Chondrocyte (in vitro differentiated cells): ENCODE data around the gene NUP210. TPM values are rescaled to one million over a fixed set of nuclear protein-coding genes. Genes with fewer than 3 reads are reported as not detected.

Experiments
- DNase-seq: peaks from one replicate; pipeline ENCODE4 v3.0.0; 2021; ENCODE audit warnings: mixed read lengths, low spot score
- H3K27ac Mint-ChIP-seq: one replicate; pipeline ENCODE4 v1.8.0; 2021; ENCODE audit warnings: mild to moderate bottlenecking, moderate library complexity, mixed read lengths; ENCODE audit not compliant: unreplicated experiment
- H3K27me3 Mint-ChIP-seq: 2 replicates; pipeline ENCODE4 v1.8.0; 2021; ENCODE audit warnings: low read depth, mixed read lengths
- H3K36me3 Mint-ChIP-seq: 2 replicates; pipeline ENCODE4 v1.8.0; 2021; ENCODE audit warnings: low read depth, mixed read lengths
- H3K4me1 Mint-ChIP-seq: 2 replicates; pipeline ENCODE4 v1.8.0; 2021; ENCODE audit warnings: low read depth, mild to moderate bottlenecking, mixed read lengths
- H3K4me3 Mint-ChIP-seq: one replicate; pipeline ENCODE4 v1.8.0; 2021; ENCODE audit warnings: mild to moderate bottlenecking, moderate library complexity, mixed read lengths; ENCODE audit not compliant: unreplicated experiment
- H3K9me3 Mint-ChIP-seq: 2 replicates; pipeline ENCODE4 v1.8.0; 2021; ENCODE audit warnings: low read depth, mixed read lengths
- CTCF ChIP-seq: fragments of 200-600 bp; sonication (generic); IDR thresholded peaks from 2 replicates; pipeline ENCODE4 v1.5.0; 2021; ENCODE audit warnings: antibody characterized with exemption, mild to moderate bottlenecking, moderate library complexity
- long read RNA-seq: library from polyadenylated mRNA; stranded (forward); transcript quantifications from one replicate; pipeline ENCODE4 v2.0.0, GENCODE V29; 2021
- total RNA-seq: library from RNA; stranded (reverse); gene quantifications from 3 replicates; pipeline ENCODE4 v1.2.1, GENCODE V29; 2021

The NUP210 gene
- total RNA-seq: 0.72 to 1.3 TPM (median 0.82 TPM) in 3 replicates
- long read RNA-seq, full-length matches to known transcripts: 1 of 1 reads
- long read RNA-seq, partial matches to known transcripts: 0 of 1 reads
- long read RNA-seq, other reads (novel, unspliced or antisense): 0 of 1 reads

GRCh38 chr3:13420045-13420830, at the start of gene NUP210:
Gene NUP210, minus strand, starts transcription at chr3:13420322. Its CDS starts 96 bp downstream, at chr3:13420226.
- no peaks in the 10 kb centered on the region for H3K4me1 Mint-ChIP-seq
- no peaks in the 10 kb centered on the region for H3K36me3 Mint-ChIP-seq
- no peak for DNase-seq
- peaks cover 3% of the 10 kb centered on the region for H3K9me3 Mint-ChIP-seq
- peak within 1 kb of the TSS; percentile 53 for H3K4me3 Mint-ChIP-seq
- no peak for TF ChIP-seq CTCF
- H3K27me3 Mint-ChIP-seq: peaks cover 6% of the 10 kb centered on the region
- no peak within 1 kb of the TSS for H3K27ac Mint-ChIP-seq

GRCh38 chr3:13466781-13467180, 46.7 kb upstream of the NUP210 start:
- H3K4me3 Mint-ChIP-seq: no peak overlapping the region
- DNase-seq: no peak
- no peaks in the 10 kb centered on the region for H3K9me3 Mint-ChIP-seq
- no peak for TF ChIP-seq CTCF
- no peaks in the 10 kb centered on the region for H3K36me3 Mint-ChIP-seq
- peaks cover 5% of the 10 kb centered on the region for H3K4me1 Mint-ChIP-seq
- no peak overlapping the region for H3K27ac Mint-ChIP-seq
- H3K27me3 Mint-ChIP-seq: peaks cover 26% of the 10 kb centered on the region

- Mint-ChIP-seq H3K9me3 (no peaks in the 10 kb centered on the region), H3K4me1 (peaks cover 5% of the 10 kb centered on the region), H3K36me3 (no peaks in the 10 kb centered on the region), H3K4me3 (no peak overlapping the region), H3K27ac (no peak overlapping the region), H3K27me3 (peaks cover 19% of the 10 kb centered on the region)
- no peak for TF ChIP-seq CTCF
- DNase-seq: no peak
Measured at GRCh38 chr3:13465236-13465873, 45.2 kb upstream of the NUP210 start.

- no peak for TF ChIP-seq CTCF
- H3K27me3 Mint-ChIP-seq: peaks cover 31% of the 10 kb centered on the region
- no peak overlapping the region for H3K4me3 Mint-ChIP-seq
- H3K27ac Mint-ChIP-seq: no peak overlapping the region
- H3K9me3 Mint-ChIP-seq: no peaks in the 10 kb centered on the region
- peaks cover 2% of the 10 kb centered on the region for H3K36me3 Mint-ChIP-seq
- peaks cover 5% of the 10 kb centered on the region for H3K4me1 Mint-ChIP-seq
- no peak for DNase-seq
Measured at GRCh38 chr3:13463618-13464400, 43.7 kb upstream of the NUP210 start.

- TF ChIP-seq CTCF: no peak
- Mint-ChIP-seq H3K36me3 (peaks cover 2% of the 10 kb centered on the region), H3K4me1 (peaks cover 5% of the 10 kb centered on the region), H3K9me3 (no peaks in the 10 kb centered on the region), H3K27ac (no peak overlapping the region), H3K27me3 (peaks cover 31% of the 10 kb centered on the region), H3K4me3 (no peak overlapping the region)
- no peak for DNase-seq
Measured at GRCh38 chr3:13462822-13463221, 42.7 kb upstream of the NUP210 start.
